Esophagus muscularis mucosa (tissue), 4 donors: ENCODE data around the gene TAS2R41. TPM values are rescaled to one million over a fixed set of nuclear protein-coding genes. Genes with fewer than 3 reads are reported as not detected.

Experiments
- DNase-seq: peaks from one replicate; pipeline ENCODE4 v3.0.0-alpha.2; 2017; ENCODE audit errors: extremely low spot score
- H3K27ac ChIP-seq, 4 donors: fragments of 200-600 bp; sonication (generic); replicated peaks in 1 of 4; 1 replicate in 3 of 4; 2 replicates in 1 of 4; pipeline ENCODE4 v1.5.1; 2016 to 2019; ENCODE audit warnings: mild to moderate bottlenecking in 1 of 4
- H3K27me3 ChIP-seq, 4 donors: fragments of 200-600 bp; sonication (generic); one replicate each; pipeline versions ENCODE4 v1.5.1 to v1.6.0; 2016 to 2019
- H3K36me3 ChIP-seq, 4 donors: fragments of 200-600 bp; sonication (generic); one replicate each; pipeline ENCODE4 v1.5.1; 2016 to 2019
- H3K4me1 ChIP-seq, 4 donors: fragments of 200-600 bp; sonication (generic); one replicate each; pipeline ENCODE4 v1.5.1; 2016 to 2019
- H3K4me3 ChIP-seq, 4 donors: fragments of 200-600 bp; sonication (generic); 1 replicate in 2 of 4; 2 replicates in 2 of 4; pipeline ENCODE4 v1.5.1; 2016 to 2019; ENCODE audit warnings: mild to moderate bottlenecking in 4 of 4, moderate library complexity in 1 of 4
- H3K9me3 ChIP-seq, 4 donors: fragments of 200-600 bp; sonication (generic); 1 replicate in 3 of 4; 2 replicates in 1 of 4; pipeline ENCODE4 v1.5.1; 2016 to 2019
- EP300 ChIP-seq: sonication (generic); formaldehyde crosslinking; IDR thresholded peaks from one replicate; pipeline ENCODE4 v1.6.1; 2017; ENCODE audit warnings: antibody characterized with exemption
- POLR2A ChIP-seq: fragments of 450-650 bp; IDR thresholded peaks from one replicate; pipeline ENCODE4 v1.6.1; 2017; ENCODE audit warnings: antibody characterized with exemption, moderate library complexity, mild to moderate bottlenecking, low read depth
- POLR2AphosphoS5 ChIP-seq, 2 donors: sonication (generic); formaldehyde crosslinking; IDR thresholded peaks; one replicate each; pipeline ENCODE4 v1.6.1; 2017; ENCODE audit warnings: antibody characterized with exemption in 2 of 2
- WGBS: methylation state at CpG from one replicate; pipeline ENCODE4 v1.1.5; 2018; 5-methylcytosine and 5-hydroxymethylcytosine counted together
- intact Hi-C: fragments of 100-400 bp; cut with DNase I; formaldehyde crosslinking; loops from one replicate; pipeline ENCODE4 v1.15.1; 2023
- total RNA-seq, 4 donors: library from RNA; depleted of rRNA; stranded (reverse); fragments of >200 nt; gene quantifications; one replicate each; pipeline versions ENCODE4 v1.1.0 to v1.2.1, GENCODE V29; 2016
- TF ChIP-seq, protein P1 (sequence below), 3 experiments: fragments of 200-600 bp in 2 of 3; fragments of 450-650 bp in 1 of 3; sonication (generic) in 2 of 3; IDR thresholded peaks; one replicate each; pipeline ENCODE4 v1.5.1; 2017 to 2019; ENCODE audit warnings: antibody characterized with exemption in 3 of 3, mild to moderate bottlenecking in 2 of 3, moderate library complexity in 1 of 3

TAS2R41 gene
- total RNA-seq, 4 donors from 2014 or later: 0.66 TPM; not detected in 3

DNA sequence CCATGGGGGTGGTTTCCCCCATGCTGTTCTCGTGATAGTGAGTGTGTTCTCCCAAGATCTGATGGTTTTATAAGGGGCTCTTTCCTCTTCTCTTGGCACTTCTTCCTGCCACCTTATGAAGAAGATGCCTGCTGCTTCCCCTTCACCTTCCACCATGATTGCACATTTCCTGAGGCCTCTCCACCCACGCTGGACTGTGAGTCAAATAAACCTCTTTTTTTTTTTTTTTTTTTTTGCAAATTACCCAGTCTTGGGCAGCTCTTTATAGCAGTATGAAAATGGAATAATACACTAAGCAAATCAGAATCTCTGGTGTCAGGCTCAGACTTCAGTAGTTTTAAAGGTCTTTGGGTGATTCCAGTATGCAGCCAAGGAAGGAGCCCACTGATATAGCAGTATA, 28.2 kb downstream of the TAS2R41 start:
- intact Hi-C loops: no loop called here
- 69% methylated on average over 2 of the region's 2 CpGs for WGBS
- Histone ChIP-seq H3K9me3 (no peaks in the 10 kb centered on the region), H3K27ac (no peak overlapping the region), H3K4me1 (peaks cover 0 to 1% (median under 1%) of the 10 kb centered on the region in 4 donors), H3K27me3 (peaks cover 0 to 1% (median 0%) of the 10 kb centered on the region in 4 donors), H3K36me3 (no peaks in the 10 kb centered on the region), H3K4me3 (no peak overlapping the region)
- TF ChIP-seq EP300 (no peak), POLR2A (no peak), POLR2AphosphoS5 (IDR thresholded peaks at IDR 0.05) (no peak)
- TF ChIP-seq, protein P1, sequence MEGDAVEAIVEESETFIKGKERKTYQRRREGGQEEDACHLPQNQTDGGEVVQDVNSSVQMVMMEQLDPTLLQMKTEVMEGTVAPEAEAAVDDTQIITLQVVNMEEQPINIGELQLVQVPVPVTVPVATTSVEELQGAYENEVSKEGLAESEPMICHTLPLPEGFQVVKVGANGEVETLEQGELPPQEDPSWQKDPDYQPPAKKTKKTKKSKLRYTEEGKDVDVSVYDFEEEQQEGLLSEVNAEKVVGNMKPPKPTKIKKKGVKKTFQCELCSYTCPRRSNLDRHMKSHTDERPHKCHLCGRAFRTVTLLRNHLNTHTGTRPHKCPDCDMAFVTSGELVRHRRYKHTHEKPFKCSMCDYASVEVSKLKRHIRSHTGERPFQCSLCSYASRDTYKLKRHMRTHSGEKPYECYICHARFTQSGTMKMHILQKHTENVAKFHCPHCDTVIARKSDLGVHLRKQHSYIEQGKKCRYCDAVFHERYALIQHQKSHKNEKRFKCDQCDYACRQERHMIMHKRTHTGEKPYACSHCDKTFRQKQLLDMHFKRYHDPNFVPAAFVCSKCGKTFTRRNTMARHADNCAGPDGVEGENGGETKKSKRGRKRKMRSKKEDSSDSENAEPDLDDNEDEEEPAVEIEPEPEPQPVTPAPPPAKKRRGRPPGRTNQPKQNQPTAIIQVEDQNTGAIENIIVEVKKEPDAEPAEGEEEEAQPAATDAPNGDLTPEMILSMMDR (IDR thresholded peaks at IDR 0.05): no peak
- DNase-seq: no peak

DNA sequence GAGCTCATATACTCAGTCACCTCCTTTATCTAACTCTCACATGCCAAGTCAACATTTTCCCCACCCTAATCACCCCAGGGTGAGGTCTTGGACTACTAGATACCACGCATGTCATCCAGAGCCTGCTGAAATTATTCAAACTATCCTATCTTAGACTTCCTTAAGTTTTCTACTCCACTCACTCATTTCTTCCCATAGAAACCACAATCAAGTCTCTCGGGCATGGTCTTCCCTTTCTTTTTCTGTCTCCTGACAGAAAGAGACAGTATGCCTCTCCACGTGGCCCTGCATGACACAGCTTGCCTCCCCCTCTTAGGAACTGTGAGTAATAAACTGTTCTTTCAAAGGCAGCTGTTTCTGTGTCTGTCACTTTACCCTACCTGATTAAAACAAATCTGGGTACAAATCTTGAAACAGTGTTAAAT, 29.4 kb downstream of the TAS2R41 start:
- no peaks in the 10 kb centered on the region for H3K36me3 ChIP-seq
- no peak for DNase-seq
- H3K27ac ChIP-seq: no peak overlapping the region
- intact Hi-C loops: no loop called here
- H3K4me1 ChIP-seq: peaks cover 0 to 14% (median 10%) of the 10 kb centered on the region in 4 donors
- WGBS: 65% methylated on average over 3 of the region's 3 CpGs
- peaks cover 0 to 14% (median 0%) of the 10 kb centered on the region in 4 donors for H3K27me3 ChIP-seq
- no peaks in the 10 kb centered on the region for H3K9me3 ChIP-seq
- no peak overlapping the region for H3K4me3 ChIP-seq
- no peak for TF ChIP-seq EP300
- TF ChIP-seq POLR2AphosphoS5 (IDR thresholded peaks at IDR 0.05): no peak
- no peak for TF ChIP-seq POLR2A

DNA sequence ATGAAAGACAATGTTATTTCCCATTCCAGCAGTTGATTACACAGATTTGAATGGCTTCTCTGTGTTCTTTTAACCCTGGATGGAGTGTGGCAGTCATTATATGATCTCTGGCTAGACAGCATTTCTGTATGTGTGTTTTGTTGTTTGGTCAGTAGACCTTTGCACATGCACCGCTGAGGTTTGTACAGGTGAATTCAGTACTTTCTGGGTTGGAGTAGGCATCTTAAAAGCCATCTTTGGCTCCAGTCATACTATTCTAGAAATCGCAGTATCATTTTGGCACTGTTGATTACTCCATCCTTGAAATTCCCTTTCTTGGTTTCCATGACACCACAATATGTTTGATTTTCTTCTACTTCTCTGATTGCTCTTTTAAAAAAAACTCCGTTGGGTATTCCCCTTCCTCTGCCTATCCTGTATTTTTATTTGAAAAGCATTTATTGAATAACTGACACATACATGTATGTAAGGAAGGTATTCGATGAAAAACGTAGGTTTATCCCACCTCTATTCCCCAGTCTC, 29.9 kb downstream of the TAS2R41 start:
- H3K4me1 ChIP-seq: peaks cover 0 to 19% (median 12%) of the 10 kb centered on the region in 4 donors
- no peaks in the 10 kb centered on the region for H3K36me3 ChIP-seq
- no peaks in the 10 kb centered on the region for H3K9me3 ChIP-seq
- no peak for TF ChIP-seq EP300
- TF ChIP-seq, protein P1 (IDR thresholded peaks at IDR 0.05): no peak
- no peak for TF ChIP-seq POLR2A
- TF ChIP-seq POLR2AphosphoS5 (IDR thresholded peaks at IDR 0.05): no peak
- intact Hi-C loops: no loop called here
- no peak overlapping the region for H3K4me3 ChIP-seq
- 82% methylated on average over 5 of the region's 5 CpGs for WGBS
- H3K27ac ChIP-seq: no peak overlapping the region
- H3K27me3 ChIP-seq: peaks cover 0 to 17% (median 0%) of the 10 kb centered on the region in 4 donors
- no peak for DNase-seq

DNA sequence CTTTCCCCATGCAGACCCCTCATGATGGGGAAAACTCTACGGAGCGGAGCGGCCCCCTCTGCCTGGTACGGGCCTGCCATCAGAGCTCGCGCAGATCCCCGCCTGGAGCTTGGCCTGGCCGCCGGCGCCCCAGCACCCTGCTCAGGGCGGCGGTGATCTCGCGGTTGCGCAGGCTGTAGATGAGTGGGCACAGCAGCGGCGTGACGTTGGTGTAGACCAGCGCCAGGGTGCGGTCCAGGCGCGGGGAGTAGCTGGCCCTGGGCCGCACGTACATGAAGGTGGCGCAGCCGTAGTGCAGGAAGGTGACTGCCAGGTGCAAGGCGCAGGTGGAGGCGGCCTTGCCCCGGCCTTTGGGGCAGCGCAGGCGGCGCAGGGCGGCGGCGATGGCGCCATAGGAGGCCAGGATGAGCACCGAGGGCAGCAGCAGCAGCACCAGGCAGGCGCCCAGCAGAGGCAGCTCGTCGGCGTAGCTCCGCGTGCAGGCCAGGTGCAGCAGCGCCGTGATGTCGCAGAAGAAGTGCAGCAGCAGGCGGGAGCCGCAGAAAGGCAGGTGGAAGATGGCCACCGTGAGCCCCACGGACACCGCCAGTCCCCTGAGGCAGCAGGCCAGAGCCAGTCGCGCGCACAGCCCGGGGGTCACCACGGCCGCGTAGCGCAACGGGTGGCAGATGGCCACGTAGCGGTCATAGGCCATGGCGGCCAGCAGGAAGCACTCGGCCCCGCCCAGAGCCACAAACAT, 33.4 kb downstream of the TAS2R41 start:
- TF ChIP-seq POLR2AphosphoS5 (IDR thresholded peaks at IDR 0.05) (no peak), POLR2A (no peak), EP300 (no peak)
- TF ChIP-seq, protein P1 (IDR thresholded peaks at IDR 0.05): no peak
- peak overlapping the region in 2 of 4 donors; percentile 25 to 28 for H3K4me3 ChIP-seq
- peaks cover 0 to 17% (median 0%) of the 10 kb centered on the region in 4 donors for H3K27me3 ChIP-seq
- no peaks in the 10 kb centered on the region for H3K9me3 ChIP-seq
- H3K27ac ChIP-seq: no peak overlapping the region
- 82% methylated on average over 19 of the region's 65 CpGs for WGBS
- intact Hi-C loops: no loop called here
- H3K4me1 ChIP-seq: peaks cover 0 to 31% (median 12%) of the 10 kb centered on the region in 4 donors
- no peaks in the 10 kb centered on the region for H3K36me3 ChIP-seq
- DNase-seq: no peak

DNA sequence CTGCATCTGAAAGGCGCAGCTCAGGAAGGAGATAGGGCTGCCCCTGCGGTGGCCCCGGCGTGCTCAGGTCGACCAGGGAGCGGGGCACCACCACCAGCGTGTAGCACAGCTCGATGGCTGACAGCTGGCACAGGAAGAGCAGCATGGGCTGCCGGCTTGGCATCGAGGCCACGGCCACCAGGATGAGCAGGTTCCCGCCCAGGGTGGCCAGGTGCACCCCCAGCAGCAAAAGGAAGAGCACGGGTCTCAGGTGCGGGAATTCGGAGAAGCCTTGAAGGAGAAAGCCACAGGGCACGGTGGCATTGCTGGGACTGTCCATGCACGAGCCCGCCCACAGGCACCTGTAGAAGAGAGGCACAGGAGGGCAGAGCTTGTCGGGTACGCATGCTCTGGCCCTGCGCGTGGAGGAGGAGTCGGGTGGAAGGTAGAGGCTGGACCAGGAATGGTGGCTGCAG, 33.9 kb downstream of the TAS2R41 start:
- Histone ChIP-seq H3K4me3 (peak overlapping the region in 2 of 4 donors; percentile 25 to 28), H3K9me3 (no peaks in the 10 kb centered on the region), H3K4me1 (peaks cover 0 to 31% (median 12%) of the 10 kb centered on the region in 4 donors), H3K27ac (no peak overlapping the region), H3K36me3 (no peaks in the 10 kb centered on the region), H3K27me3 (peaks cover 0 to 17% (median 0%) of the 10 kb centered on the region in 4 donors)
- WGBS: 95% methylated on average over 14 of the region's 23 CpGs
- intact Hi-C loops: no loop called here
- peak; percentile 91 for DNase-seq
- TF ChIP-seq POLR2AphosphoS5 (IDR thresholded peaks at IDR 0.05) (no peak), POLR2A (no peak)
